Spleen (tissue), 13 donors: ENCODE data around the gene PIK3R3. TPM values are rescaled to one million over a fixed set of nuclear protein-coding genes. Genes with fewer than 3 reads are reported as not detected.

Source experiments
- DNase-seq: peaks from one replicate; pipeline ENCODE4 v3.0.0-alpha.2; 2020
- H3K27ac ChIP-seq, 8 donors: fragments of 200-600 bp; sonication (generic) in 7 of 8; 1 replicate in 4 of 8; 2 replicates in 4 of 8; pipeline versions ENCODE4 v1.5.0 to v1.8.0; 2016 to 2021; ENCODE audit warnings: inconsistent platforms in 4 of 8, mild to moderate bottlenecking in 4 of 8, moderate library complexity in 1 of 8
- H3K27me3 ChIP-seq, 7 donors: fragments of 200-600 bp; sonication (generic) in 6 of 7; replicated peaks in 1 of 7; 1 replicate in 4 of 7; 2 replicates in 3 of 7; pipeline versions ENCODE4 v1.5.0 to v1.8.0; 2016 to 2021; ENCODE audit warnings: inconsistent platforms in 3 of 7, mild to moderate bottlenecking in 1 of 7
- H3K36me3 ChIP-seq, 6 donors: fragments of 200-600 bp; sonication (generic) in 5 of 6; 1 replicate in 4 of 6; 2 replicates in 2 of 6; pipeline versions ENCODE4 v1.5.0 to v1.8.0; 2016 to 2021; ENCODE audit warnings: inconsistent platforms in 2 of 6
- H3K4me1 ChIP-seq, 6 donors: fragments of 200-600 bp; sonication (generic) in 5 of 6; 1 replicate in 3 of 6; 2 replicates in 3 of 6; pipeline versions ENCODE4 v1.5.0 to v1.8.0; 2016 to 2021; ENCODE audit warnings: inconsistent platforms in 3 of 6
- H3K4me3 ChIP-seq, 8 donors: fragments of 200-600 bp; sonication (generic) in 7 of 8; 1 replicate in 4 of 8; 2 replicates in 4 of 8; pipeline versions ENCODE4 v1.5.0 to v1.8.0; 2016 to 2021; ENCODE audit warnings: inconsistent platforms in 4 of 8, mild to moderate bottlenecking in 4 of 8, moderate library complexity in 2 of 8
- H3K9me3 ChIP-seq, 8 donors: fragments of 200-600 bp; sonication (generic) in 7 of 8; 1 replicate in 4 of 8; 2 replicates in 4 of 8; pipeline versions ENCODE4 v1.5.0 to v1.8.0; 2016 to 2021; ENCODE audit warnings: inconsistent platforms in 4 of 8
- POLR2A ChIP-seq, 3 donors: fragments of 450-650 bp; IDR thresholded peaks; one replicate each; pipeline ENCODE4 v1.5.1; 2017; ENCODE audit warnings: antibody characterized with exemption in 3 of 3, mild to moderate bottlenecking in 1 of 3
- POLR2AphosphoS5 ChIP-seq, 3 donors: sonication (generic); formaldehyde crosslinking; IDR thresholded peaks; one replicate each; pipeline ENCODE4 v1.5.1; 2017; ENCODE audit warnings: antibody characterized with exemption in 3 of 3
- WGBS, 5 donors: extraction: QIAGEN DNeasy Blood & Tissue Kit in 3 of 5; methylation state at CpG; one replicate each; pipeline versions ENCODE4 v1.1.5 to v1.1.7; 2013 to 2018; 5-methylcytosine and 5-hydroxymethylcytosine counted together
- intact Hi-C: fragments of 100-400 bp; cut with DNase I; formaldehyde crosslinking; loops from one replicate; pipeline ENCODE4 v1.15.0; 2023; ENCODE audit warnings: low total_unique reads
- long read RNA-seq, 2 donors: transcript quantifications; one replicate each; lab custom pipeline, GENCODE V29; 2026
- polyA plus RNA-seq, 3 donors: library from polyadenylated mRNA; stranded (reverse); fragments of 200-250 nt; gene quantifications; one replicate each; pipeline ENCODE4 v1.2.1, GENCODE V29; 2013
- total RNA-seq, 7 donors: library from RNA; depleted of rRNA in 3 of 7; stranded (reverse); fragments of >200 nt in 3 of 7; fragmentation: NEBNext Ultra II Directional in 4 of 7; extraction: Animal tissue kit (Norgen Biotek cat#: 25700) in 4 of 7; gene quantifications; one replicate each; pipeline versions ENCODE4 v1.1.0 to v1.2.1, GENCODE V29; 2016 to 2021
- TF ChIP-seq, protein P1 (sequence below), 11 experiments: fragments of 200-600 bp in 7 of 11; fragments of 450-650 bp in 4 of 11; sonication (generic) in 4 of 11; IDR thresholded peaks in 8 of 11; conservative IDR thresholded peaks in 3 of 11; 1 replicate in 7 of 11; 2 replicates in 4 of 11; pipeline versions ENCODE4 v1.4.0 to v1.8.0; 2016 to 2021; ENCODE audit warnings: antibody characterized with exemption in 11 of 11, inconsistent platforms in 4 of 11, mild to moderate bottlenecking in 1 of 11
- donor health status: healthy with polysubstance abuse.
- donor health status: DM: no; HTN: no; CAD: no; lungs with moderate emphysema.
- donor health status: DM: no; HTN: no; CAD: no.
- donor health status: Bipolar disorder and iron deficiency.
- donor health status: healthy.
- donor health status: DM: no; HTN: no; CAD: no.
- donor health status: DM: yes; HTN: yes; CAD: no.

The PIK3R3 gene
- total RNA-seq (10 to 100 TPM; 22.2 to 45.9 (median 29.1) TPM), polyA plus RNA-seq (1 to 10 TPM; 3.1 to 8.2 (median 7.2) TPM)
- long read RNA-seq, donor 1, full-length matches to known transcripts = 1 of 1 reads
- long read RNA-seq, donor 1, partial matches to known transcripts = 0 of 1 reads
- long read RNA-seq, donor 1, other reads (novel, unspliced or antisense) = 0 of 1 reads
- long read RNA-seq, donor 2, full-length matches to known transcripts = 4 of 4 reads
- long read RNA-seq, donor 2, partial matches to known transcripts = 0 of 4 reads
- long read RNA-seq, donor 2, other reads (novel, unspliced or antisense) = 0 of 4 reads

GRCh38 chr1:46132529-46133180 lies at the start of gene PIK3R3:
TSS of gene PIK3R3 (minus strand) at chr1:46132629. CDS start at chr1:46131952, 677 bp downstream.
- DNase-seq = peak; percentile 97
- WGBS, 5 donors = 0 to 1% (median 0%) methylated on average over 50 to 55 of the region's 55 CpGs
- intact Hi-C loops = no loop called here
- peaks cover 0 to 41% (median 0%) of the 10 kb centered on the region in 7 donors for H3K27me3 ChIP-seq
- TF ChIP-seq, protein P1, sequence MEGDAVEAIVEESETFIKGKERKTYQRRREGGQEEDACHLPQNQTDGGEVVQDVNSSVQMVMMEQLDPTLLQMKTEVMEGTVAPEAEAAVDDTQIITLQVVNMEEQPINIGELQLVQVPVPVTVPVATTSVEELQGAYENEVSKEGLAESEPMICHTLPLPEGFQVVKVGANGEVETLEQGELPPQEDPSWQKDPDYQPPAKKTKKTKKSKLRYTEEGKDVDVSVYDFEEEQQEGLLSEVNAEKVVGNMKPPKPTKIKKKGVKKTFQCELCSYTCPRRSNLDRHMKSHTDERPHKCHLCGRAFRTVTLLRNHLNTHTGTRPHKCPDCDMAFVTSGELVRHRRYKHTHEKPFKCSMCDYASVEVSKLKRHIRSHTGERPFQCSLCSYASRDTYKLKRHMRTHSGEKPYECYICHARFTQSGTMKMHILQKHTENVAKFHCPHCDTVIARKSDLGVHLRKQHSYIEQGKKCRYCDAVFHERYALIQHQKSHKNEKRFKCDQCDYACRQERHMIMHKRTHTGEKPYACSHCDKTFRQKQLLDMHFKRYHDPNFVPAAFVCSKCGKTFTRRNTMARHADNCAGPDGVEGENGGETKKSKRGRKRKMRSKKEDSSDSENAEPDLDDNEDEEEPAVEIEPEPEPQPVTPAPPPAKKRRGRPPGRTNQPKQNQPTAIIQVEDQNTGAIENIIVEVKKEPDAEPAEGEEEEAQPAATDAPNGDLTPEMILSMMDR (IDR thresholded peaks at IDR 0.05 in 8 of 11, conservative IDR thresholded peaks at IDR 0.05 in 3 of 11) = peak in 6 of 11 experiments; percentile 16 to 37 (median 18)
- TF ChIP-seq POLR2AphosphoS5 (IDR thresholded peaks at IDR 0.05) (peak; percentile 92 to 96 (median 94)), POLR2A (IDR thresholded peaks at IDR 0.05) (peak; percentile 76 to 98 (median 81))
- no peaks in the 10 kb centered on the region for H3K36me3 ChIP-seq
- peak within 1 kb of the TSS; percentile 89 to 93 (median 91) for H3K27ac ChIP-seq
- H3K4me3 ChIP-seq = peak within 1 kb of the TSS; percentile 61 to 79 (median 71)
- H3K4me1 ChIP-seq = peaks cover 9 to 53% (median 33%) of the 10 kb centered on the region in 6 donors
- no peaks in the 10 kb centered on the region for H3K9me3 ChIP-seq

- TF ChIP-seq, protein P1 (IDR thresholded peaks at IDR 0.05 in 8 of 11, conservative IDR thresholded peaks at IDR 0.05 in 3 of 11) = no peak
- TF ChIP-seq POLR2AphosphoS5 (IDR thresholded peaks at IDR 0.05) = no peak
- TF ChIP-seq POLR2A (IDR thresholded peaks at IDR 0.05) = no peak
- intact Hi-C loops = no loop called here
- Histone ChIP-seq H3K36me3 (no peaks in the 10 kb centered on the region), H3K9me3 (no peaks in the 10 kb centered on the region), H3K4me3 (no peak overlapping the region), H3K4me1 (peaks cover 12 to 68% (median 42%) of the 10 kb centered on the region in 6 donors), H3K27me3 (peaks cover 0 to 5% (median 0%) of the 10 kb centered on the region in 7 donors), H3K27ac (peak overlapping the region in 6 of 8 donors; percentile 4 to 77 (median 53))
- 53 to 68% (median 67%) methylated on average over 10 of the region's 10 CpGs for WGBS, 5 donors
- DNase-seq = no peak
These were observed 49.2 kb upstream of the PIK3R3 start for GRCh38 chr1:46181343-46182260.

- Histone ChIP-seq H3K9me3 (no peaks in the 10 kb centered on the region), H3K27ac (peak overlapping the region in 1 of 8 donors; percentile 60), H3K27me3 (peaks cover 0 to 5% (median 0%) of the 10 kb centered on the region in 7 donors), H3K4me3 (no peak overlapping the region), H3K4me1 (peaks cover 12 to 72% (median 42%) of the 10 kb centered on the region in 6 donors), H3K36me3 (no peaks in the 10 kb centered on the region)
- DNase-seq = no peak
- 59 to 74% (median 66%) methylated on average over 11 to 12 of the region's 12 CpGs for WGBS, 5 donors
- intact Hi-C loops = no loop called here
- TF ChIP-seq POLR2A (IDR thresholded peaks at IDR 0.05) (no peak), POLR2AphosphoS5 (IDR thresholded peaks at IDR 0.05) (no peak)
- TF ChIP-seq, protein P1 (IDR thresholded peaks at IDR 0.05 in 8 of 11, conservative IDR thresholded peaks at IDR 0.05 in 3 of 11) = no peak
These were observed 47.7 kb upstream of the PIK3R3 start for GRCh38 chr1:46180082-46180616.
